ENCODE results near the gene MGAT5B.

DNA sequence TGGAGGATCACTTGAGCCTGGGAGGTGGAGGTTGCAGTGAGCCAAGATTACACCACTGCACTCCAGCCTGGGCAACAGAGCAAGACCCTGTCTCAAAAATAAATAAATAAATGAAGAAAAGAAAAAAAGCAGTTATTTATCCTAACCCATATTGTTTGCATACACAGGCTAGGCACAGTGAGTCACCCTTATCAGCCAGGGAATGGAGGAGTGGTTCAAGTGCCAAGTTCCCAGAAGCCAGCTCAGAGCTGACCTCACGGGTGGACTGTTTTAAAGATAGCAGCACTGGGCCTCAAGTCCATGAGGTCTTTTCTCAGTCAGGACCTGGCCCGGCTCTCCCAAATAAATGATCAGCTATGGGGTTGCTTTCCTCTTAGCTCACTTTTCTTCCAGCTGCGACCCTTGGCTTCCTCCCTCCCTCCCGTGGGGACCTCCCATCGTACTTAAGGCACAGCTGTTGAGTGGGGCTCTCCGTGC is 22.6 kb upstream of the MGAT5B start:
- TF ChIP-seq, protein P1, sequence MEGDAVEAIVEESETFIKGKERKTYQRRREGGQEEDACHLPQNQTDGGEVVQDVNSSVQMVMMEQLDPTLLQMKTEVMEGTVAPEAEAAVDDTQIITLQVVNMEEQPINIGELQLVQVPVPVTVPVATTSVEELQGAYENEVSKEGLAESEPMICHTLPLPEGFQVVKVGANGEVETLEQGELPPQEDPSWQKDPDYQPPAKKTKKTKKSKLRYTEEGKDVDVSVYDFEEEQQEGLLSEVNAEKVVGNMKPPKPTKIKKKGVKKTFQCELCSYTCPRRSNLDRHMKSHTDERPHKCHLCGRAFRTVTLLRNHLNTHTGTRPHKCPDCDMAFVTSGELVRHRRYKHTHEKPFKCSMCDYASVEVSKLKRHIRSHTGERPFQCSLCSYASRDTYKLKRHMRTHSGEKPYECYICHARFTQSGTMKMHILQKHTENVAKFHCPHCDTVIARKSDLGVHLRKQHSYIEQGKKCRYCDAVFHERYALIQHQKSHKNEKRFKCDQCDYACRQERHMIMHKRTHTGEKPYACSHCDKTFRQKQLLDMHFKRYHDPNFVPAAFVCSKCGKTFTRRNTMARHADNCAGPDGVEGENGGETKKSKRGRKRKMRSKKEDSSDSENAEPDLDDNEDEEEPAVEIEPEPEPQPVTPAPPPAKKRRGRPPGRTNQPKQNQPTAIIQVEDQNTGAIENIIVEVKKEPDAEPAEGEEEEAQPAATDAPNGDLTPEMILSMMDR (IDR thresholded peaks at IDR 0.05; ENCODE audit: low read length) = no peak
- TF ChIP-seq EZH2phosphoT487 (IDR thresholded peaks at IDR 0.05; ENCODE audit: low read length) = no peak
- TF ChIP-seq EZH2 (optimal IDR thresholded peaks at IDR 0.05; ENCODE audit: low read depth, low read length) = no peak
